ENCODE data around the gene PI4KA. TPM values are rescaled to one million over a fixed set of nuclear protein-coding genes. Genes with fewer than 3 reads are reported as not detected.
"Not testable (repeated sequence)": the region's sequence is repeated elsewhere in the genome, so short reads cannot be mapped to it uniquely, and the experiment has no call there.

PI4KA gene
- total RNA-seq, 1 donor from 2014 or later, result 58.2 TPM

DNA sequence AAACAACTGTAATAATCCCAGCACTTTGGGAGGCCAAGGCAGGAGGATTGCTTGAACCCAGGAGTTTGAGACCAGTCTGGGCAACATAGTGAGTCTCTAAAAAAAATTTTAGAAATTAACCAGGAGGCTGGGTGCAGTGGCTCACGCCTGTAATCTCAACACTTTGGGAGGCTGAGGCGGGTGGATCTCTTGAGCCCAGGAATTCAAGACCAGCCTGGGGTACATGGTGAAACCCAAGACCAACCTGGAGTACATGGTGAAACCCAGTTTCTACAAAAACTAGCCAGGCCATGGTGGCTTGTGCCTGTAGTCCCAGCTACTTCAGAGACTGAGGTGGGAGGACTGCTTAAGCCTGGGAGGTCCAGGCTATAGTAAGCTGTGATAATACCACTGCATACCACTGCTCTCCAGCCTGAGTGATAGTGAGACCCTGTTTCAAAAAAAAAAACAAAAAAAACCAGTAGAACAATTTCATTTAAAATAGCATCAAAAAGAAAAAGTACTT is 11.2 kb downstream of the PI4KA start:
- DNase-seq (ENCODE audit: low read depth), result no peak

DNA sequence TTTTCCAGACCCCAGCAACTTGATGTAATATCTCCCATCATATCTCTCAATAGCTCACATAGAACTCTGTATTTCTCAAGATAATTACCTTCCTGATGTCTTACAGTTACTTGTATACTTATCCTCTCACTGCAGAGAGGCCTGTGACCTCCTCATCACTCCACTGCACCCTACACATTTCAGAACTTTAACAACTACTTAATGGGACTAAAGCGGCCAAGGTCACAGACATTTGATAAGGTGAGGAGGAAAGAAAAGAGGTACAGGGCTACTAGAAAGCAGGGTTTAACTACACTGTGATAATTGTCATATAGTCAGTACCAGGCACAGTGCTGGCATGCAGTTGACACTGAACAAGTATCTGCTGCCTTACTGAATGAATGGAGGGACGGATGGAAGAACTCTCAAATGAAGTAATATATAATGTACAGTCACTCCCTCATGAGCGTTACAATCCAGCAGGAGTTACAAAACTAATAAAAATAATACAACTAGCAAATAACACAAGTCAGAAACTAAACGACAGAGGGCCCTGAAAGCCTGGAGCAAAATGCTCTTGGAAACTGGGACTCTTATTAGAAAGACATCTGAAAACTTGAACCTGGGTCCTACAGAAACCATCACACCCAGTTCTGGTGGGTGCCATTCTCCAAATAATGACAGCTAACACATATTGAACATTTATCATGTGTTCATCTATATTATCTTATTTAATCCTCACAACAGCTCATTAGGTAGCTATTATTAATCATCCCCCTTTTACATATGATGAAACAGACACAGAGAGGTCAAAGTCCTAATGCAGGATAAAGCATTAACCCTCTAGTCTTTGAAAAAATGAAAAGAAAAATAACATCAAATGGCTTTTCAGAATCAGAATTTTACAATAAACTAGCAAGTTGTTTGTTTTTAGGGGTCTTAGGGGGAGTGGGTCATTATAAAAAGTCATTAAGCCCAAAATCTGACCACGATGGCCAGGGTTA is 14.3 kb downstream of the PI4KA start:
- no peak for DNase-seq (ENCODE audit: low read depth)

GRCh38 chr22:20843501-20843900 is 15.1 kb downstream of the PI4KA start:
- no peak for DNase-seq (ENCODE audit: low read depth)

DNA sequence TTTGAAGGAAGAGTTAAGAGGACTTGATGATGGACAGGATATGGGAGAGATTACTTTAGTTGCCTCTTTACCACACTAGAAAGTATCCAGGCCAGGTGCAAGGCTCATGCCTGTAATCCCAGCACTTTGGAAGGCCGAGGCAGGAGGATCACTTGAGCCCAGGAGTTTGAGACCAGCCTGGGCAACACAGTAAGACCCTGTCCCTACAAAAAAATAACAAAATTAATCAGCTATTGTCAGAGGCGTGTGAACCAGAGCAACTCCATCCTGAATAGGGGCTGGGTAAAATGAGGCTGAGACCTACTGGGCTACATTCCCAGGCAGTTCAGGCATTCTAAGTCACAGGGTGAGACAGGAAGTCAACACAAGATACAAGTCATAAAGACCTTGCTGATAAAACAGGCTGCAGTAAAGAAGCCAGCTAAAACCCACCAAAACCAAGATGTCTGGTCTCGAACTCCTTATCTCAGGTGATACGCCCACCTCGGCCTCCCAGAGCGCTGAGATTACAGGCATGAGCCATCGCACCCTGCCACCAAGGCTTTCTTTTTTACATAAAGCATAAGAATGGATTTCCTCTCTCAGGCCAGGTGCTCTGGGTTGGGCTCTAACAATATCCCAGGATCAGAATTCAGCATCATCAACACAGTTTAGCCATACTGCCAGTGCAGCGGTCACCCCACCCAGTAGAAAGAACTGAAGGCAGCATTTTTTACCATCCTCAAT is 17.8 kb downstream of the PI4KA start:
- DNase-seq (ENCODE audit: low read depth), result no peak

- DNase-seq (ENCODE audit: low read depth), result no peak
Observed at GRCh38 chr22:20839837-20840645, 18.6 kb downstream of the PI4KA start.

DNA sequence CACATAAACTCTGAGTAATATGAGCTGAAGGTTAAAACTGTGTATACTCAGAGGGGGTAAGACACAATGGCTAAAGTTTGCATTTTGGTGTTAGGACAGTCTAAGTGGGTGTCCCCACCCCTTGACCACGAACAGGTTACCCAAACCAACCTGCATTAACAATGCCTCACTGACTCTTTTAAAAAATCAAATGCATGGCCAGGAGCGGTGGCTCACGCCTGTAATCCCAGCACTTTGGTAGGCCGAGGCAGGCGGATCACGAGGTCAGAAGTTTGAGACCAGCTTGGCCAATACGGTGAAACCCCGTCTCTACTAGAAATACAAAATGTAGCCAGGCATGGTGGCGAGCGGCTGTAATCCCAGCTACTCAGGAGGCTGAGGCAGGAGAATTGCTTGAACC is 19.3 kb downstream of the PI4KA start:
- DNase-seq (ENCODE audit: low read depth), result not testable (repeated sequence)

DNA sequence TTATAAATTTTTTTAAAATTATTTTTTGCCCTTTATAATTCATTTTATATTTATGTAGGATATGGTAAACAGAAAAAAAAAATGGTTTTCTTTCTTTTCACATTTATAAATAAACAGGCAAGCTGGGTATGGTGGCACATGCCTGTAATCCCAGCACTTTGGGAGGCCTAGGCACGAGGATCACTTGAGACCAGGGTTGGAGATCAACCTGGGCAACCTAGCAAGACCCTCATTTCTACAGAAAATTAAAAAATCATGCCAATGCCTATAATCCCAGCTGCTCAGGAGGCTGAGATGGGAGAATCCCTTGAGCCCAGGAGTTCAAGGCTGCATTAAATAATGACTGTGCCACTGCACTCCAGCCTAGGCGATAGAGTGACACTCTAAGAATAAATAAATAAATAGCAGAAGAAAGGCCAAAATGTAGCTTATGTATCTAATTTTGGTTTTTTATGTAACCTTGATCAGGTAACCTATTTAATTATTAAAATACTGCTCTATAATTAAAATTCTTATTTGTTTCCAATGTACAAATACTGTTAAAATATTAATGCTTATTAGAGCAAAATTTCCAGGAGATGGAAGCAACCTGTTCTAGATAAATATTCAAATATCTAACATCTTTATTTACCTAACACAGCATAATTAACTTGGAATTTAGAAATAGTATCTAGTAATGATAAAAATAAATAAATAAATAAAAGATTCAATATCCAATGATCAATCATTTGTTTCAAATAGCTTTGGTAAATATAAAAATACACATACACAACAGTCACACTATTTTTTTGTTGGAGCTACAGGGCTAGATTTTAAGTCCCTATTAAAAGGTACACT is 21.4 kb downstream of the PI4KA start:
- DNase-seq (ENCODE audit: low read depth), result no peak

DNA sequence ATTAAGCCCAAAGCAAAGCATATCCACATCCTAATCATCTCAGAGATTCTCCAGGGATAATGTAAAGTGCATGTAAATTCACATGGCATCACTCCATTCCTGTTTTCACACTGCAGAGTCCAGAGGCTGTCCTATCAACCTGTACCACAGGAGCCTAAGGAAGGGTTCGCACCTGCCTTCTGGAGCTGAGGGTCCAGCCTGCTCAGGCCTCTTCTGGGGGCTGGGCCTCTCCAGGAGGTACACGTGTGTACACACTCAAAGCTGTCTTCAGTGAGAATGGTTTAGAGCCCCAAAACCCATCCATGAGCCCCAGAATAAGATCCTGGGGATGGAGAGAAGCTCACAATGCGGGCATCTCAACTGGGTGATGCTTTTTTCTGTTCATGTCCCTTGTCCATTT is 23.9 kb downstream of the PI4KA start:
- DNase-seq (ENCODE audit: low read depth), result no peak

DNA sequence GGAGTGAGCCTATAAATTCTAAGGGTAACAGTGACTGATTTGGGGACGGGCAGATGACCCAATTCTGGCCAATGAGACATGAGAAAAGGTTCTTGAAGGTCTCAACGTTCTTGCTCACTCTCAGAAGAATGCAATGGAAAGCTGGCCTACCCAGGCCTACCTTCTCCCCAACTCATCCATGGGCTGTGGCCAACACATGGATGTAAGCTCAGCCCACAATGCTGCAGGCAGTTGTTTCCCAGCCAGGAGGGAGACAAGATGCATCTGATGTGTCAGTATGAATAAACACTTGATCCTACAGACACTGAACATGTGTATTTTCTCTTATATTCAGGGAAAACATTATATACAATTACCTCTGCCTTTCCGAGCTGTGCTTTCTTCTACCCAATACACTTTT is 24.4 kb downstream of the PI4KA start:
- DNase-seq (ENCODE audit: low read depth), result no peak

DNA sequence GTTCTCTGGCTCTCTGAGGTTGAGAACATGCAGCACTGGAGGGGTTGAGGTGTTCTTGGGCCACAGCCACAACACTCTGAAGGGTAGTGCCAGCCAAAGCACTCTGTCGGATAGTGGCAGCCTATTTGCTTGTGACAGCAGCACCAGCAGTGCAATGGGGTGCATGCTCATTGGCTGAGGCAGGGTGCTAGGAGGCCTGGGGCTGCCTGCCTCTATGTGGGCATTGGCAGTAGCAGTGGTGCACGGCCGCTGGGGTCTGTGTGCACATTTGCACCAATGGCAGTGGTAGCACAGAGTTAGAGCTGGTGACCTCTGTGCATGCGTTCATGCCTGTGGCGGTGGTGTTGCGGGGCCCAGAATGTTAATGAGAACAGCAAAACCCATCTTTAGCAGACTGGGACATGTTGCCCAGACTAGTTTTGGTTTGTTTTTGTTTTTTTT is 25.4 kb downstream of the PI4KA start:
- no peak for DNase-seq (ENCODE audit: low read depth)

DNA sequence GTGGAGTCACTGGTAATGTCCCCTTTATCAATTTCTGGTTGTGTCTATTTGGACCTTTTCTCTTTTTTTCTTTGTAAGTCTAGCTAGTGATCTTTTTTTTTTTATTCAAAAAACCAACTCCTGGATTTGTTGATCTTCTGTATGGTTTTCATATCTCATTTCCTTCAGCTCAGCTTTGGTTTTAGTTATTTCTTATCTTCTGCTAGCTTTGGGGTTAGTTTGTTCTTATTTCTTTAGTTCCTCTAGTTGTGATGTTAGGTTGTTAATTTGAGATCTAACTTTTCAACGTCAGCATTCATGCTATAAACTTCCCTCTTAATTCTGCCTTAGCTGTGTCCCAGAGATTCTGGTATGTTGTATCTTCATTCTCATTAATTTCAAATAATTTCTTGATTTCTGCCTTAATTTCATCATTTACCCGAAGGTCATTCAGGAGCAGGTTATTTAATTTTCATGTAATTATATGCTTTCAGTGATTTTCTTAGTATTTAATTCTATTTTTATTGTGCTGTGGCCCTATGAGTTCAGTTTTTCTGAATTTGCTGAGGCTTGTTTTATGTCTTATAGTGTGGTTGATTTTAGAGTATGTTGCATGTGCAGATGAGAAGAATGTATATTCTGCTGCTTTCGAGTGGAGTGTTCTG is 29.0 kb downstream of the PI4KA start:
- no peak for DNase-seq (ENCODE audit: low read depth)

GRCh38 chr22:20826373-20827152 is 32.0 kb downstream of the PI4KA start:
- not testable (repeated sequence) for DNase-seq (ENCODE audit: low read depth)

GRCh38 chr22:20825624-20826023 is 33.0 kb downstream of the PI4KA start:
- DNase-seq (ENCODE audit: low read depth), result no peak

DNA sequence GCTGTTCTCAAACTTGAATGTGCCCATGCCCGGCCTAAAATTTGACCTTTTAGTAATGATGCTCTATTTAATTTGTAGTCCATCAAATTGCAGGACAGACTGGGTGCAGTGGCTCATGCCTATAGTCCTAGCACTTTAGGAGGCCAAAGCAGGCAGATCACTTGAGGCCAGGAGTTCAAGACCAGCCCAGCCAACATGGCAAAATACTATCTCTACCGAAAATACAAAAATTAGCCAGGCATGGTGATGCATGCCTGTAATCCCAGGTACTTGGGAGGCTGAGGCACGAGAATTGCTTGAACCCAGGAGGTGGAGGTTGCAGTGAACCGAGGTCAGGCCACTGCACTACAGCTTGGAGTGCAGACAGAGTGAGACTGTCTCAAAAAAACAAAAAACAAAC is 33.4 kb downstream of the PI4KA start:
- DNase-seq (ENCODE audit: low read depth), result not testable (repeated sequence)

DNA sequence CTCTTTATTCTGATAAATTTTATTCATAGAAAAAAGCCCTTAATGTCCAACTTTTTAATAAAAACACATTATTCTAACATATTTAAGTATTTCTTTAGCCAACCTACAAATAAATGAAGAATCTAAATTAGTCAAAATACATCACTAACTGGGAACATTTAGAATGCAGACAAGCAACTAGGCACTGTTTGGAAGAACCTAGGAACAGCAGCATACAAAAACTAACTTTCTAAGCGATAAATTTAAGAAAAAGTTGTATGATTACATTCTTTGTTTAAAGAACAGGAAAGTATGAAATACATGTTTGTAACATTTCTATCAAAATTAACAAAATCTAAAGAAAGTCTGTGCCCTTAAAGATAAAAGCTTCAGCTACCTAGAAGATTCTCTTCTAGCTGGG is 35.3 kb downstream of the PI4KA start:
- no peak for DNase-seq (ENCODE audit: low read depth)

- DNase-seq (ENCODE audit: low read depth), result no peak
Observed at GRCh38 chr22:20822240-20822639, 36.4 kb downstream of the PI4KA start.

DNA sequence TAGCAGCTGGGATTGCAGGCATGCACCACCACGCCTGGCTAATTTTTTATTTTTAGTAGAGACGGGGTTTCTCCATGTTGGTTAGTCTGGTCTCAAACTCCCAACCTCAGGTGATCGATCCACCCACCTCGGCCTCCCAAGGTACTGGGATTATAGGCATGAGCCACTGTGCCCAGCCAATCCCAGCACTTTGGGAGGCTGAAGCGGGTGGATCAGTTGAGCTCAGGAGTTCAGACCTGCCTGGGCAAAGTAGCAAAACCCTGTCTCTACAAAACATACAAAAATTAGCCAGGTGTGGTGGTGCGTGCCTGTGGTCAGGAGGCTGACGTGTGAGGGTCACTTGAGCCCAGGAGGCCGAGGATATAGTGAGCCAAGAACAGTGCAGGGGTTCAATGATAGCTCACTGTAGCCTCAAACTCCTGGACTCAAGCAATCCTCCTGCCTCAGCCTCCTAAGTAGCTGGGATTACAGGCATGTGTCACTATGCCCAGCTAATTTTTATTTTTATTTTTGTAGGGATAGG is 36.8 kb downstream of the PI4KA start:
- DNase-seq (ENCODE audit: low read depth), result not testable (repeated sequence)

- no peak for DNase-seq (ENCODE audit: low read depth)
Observed at GRCh38 chr22:20819471-20819870, 39.1 kb downstream of the PI4KA start.

DNA sequence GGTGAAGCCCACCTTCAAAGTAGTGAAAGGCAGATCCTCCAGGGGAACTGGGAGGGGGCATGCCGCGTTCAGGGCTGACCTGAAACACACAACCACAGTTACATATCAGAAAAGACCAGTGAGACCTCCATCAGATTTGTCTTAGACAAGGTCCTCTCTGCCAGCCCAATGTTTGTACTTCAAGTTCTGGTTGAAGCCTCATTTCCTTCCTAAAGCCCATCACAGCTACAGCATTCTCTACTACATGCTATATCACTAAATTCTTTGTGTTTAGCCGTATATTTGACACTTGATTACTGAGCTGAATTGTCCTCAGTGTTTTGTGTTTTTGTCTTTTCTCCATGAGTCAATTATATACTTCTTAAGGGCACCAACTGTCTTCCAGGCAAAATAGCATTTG is 40.1 kb downstream of the PI4KA start:
- DNase-seq (ENCODE audit: low read depth), result no peak

All from renal cortical epithelial cell (primary cell).